ENCODE results near the gene POLR2H. TPM values are rescaled to one million over a fixed set of nuclear protein-coding genes. Genes with fewer than 3 reads are reported as not detected.

POLR2H gene
- total and polyA plus RNA-seq, 10 of the 15 experiments (the other 5 are each of a cell fraction or from before 2014, with no cell fraction given) = 74.2 to 357 (median 143) TPM

DNA sequence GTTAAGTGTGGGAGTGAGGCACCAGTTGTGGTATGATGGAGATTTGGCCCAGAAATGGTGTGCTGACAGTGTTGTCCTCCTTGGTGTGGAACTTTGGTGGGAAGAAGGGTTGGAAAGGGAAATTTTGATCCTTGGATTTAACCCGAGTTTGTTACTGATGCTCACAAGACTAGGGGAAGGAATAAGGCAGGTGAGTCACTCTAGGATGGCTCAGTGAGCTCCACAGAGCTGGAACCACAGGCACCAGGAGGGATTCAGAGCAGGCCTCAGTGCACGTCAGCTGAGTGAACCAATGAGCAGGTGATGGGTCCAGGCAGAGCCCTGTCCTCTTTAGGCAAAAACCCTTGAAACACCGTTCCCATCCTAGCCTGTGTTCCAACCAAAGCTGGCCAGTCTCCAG is 29.8 kb downstream of the POLR2H start (continued):
- TF ChIP-seq, protein P1, sequence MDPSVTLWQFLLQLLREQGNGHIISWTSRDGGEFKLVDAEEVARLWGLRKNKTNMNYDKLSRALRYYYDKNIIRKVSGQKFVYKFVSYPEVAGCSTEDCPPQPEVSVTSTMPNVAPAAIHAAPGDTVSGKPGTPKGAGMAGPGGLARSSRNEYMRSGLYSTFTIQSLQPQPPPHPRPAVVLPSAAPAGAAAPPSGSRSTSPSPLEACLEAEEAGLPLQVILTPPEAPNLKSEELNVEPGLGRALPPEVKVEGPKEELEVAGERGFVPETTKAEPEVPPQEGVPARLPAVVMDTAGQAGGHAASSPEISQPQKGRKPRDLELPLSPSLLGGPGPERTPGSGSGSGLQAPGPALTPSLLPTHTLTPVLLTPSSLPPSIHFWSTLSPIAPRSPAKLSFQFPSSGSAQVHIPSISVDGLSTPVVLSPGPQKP (IDR thresholded peaks at IDR 0.05; ENCODE audit: low read depth, low read length) = no peak
- TF ChIP-seq, protein P2, sequence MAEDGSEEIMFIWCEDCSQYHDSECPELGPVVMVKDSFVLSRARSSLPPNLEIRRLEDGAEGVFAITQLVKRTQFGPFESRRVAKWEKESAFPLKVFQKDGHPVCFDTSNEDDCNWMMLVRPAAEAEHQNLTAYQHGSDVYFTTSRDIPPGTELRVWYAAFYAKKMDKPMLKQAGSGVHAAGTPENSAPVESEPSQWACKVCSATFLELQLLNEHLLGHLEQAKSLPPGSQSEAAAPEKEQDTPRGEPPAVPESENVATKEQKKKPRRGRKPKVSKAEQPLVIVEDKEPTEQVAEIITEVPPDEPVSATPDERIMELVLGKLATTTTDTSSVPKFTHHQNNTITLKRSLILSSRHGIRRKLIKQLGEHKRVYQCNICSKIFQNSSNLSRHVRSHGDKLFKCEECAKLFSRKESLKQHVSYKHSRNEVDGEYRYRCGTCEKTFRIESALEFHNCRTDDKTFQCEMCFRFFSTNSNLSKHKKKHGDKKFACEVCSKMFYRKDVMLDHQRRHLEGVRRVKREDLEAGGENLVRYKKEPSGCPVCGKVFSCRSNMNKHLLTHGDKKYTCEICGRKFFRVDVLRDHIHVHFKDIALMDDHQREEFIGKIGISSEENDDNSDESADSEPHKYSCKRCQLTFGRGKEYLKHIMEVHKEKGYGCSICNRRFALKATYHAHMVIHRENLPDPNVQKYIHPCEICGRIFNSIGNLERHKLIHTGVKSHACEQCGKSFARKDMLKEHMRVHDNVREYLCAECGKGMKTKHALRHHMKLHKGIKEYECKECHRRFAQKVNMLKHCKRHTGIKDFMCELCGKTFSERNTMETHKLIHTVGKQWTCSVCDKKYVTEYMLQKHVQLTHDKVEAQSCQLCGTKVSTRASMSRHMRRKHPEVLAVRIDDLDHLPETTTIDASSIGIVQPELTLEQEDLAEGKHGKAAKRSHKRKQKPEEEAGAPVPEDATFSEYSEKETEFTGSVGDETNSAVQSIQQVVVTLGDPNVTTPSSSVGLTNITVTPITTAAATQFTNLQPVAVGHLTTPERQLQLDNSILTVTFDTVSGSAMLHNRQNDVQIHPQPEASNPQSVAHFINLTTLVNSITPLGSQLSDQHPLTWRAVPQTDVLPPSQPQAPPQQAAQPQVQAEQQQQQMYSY (CRISPR knock-in tag; IDR thresholded peaks at IDR 0.05) = no peak
- TF ChIP-seq, protein P3, sequence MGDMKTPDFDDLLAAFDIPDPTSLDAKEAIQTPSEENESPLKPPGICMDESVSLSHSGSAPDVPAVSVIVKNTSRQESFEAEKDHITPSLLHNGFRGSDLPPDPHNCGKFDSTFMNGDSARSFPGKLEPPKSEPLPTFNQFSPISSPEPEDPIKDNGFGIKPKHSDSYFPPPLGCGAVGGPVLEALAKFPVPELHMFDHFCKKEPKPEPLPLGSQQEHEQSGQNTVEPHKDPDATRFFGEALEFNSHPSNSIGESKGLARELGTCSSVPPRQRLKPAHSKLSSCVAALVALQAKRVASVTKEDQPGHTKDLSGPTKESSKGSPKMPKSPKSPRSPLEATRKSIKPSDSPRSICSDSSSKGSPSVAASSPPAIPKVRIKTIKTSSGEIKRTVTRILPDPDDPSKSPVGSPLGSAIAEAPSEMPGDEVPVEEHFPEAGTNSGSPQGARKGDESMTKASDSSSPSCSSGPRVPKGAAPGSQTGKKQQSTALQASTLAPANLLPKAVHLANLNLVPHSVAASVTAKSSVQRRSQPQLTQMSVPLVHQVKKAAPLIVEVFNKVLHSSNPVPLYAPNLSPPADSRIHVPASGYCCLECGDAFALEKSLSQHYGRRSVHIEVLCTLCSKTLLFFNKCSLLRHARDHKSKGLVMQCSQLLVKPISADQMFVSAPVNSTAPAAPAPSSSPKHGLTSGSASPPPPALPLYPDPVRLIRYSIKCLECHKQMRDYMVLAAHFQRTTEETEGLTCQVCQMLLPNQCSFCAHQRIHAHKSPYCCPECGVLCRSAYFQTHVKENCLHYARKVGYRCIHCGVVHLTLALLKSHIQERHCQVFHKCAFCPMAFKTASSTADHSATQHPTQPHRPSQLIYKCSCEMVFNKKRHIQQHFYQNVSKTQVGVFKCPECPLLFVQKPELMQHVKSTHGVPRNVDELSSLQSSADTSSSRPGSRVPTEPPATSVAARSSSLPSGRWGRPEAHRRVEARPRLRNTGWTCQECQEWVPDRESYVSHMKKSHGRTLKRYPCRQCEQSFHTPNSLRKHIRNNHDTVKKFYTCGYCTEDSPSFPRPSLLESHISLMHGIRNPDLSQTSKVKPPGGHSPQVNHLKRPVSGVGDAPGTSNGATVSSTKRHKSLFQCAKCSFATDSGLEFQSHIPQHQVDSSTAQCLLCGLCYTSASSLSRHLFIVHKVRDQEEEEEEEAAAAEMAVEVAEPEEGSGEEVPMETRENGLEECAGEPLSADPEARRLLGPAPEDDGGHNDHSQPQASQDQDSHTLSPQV (IDR thresholded peaks at IDR 0.05) = no peak
- TF ChIP-seq, protein P4, sequence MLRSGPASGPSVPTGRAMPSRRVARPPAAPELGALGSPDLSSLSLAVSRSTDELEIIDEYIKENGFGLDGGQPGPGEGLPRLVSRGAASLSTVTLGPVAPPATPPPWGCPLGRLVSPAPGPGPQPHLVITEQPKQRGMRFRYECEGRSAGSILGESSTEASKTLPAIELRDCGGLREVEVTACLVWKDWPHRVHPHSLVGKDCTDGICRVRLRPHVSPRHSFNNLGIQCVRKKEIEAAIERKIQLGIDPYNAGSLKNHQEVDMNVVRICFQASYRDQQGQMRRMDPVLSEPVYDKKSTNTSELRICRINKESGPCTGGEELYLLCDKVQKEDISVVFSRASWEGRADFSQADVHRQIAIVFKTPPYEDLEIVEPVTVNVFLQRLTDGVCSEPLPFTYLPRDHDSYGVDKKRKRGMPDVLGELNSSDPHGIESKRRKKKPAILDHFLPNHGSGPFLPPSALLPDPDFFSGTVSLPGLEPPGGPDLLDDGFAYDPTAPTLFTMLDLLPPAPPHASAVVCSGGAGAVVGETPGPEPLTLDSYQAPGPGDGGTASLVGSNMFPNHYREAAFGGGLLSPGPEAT (IDR thresholded peaks at IDR 0.05; ENCODE audit: low read depth) = no peak
- no peak for TF ChIP-seq CEBPB (IDR thresholded peaks at IDR 0.05; ENCODE audit: borderline replicate concordance in 1 of 2, low read depth in 2 of 2, low read length in 2 of 2)

Measured in GM12878 (cell line).